Body of pancreas (tissue), 4 donors: ENCODE data around the gene DCTN1.

ENCODE experiments used
- POLR2A ChIP-seq, 3 donors: fragments of 450-650 bp; IDR thresholded peaks; one replicate each; pipeline ENCODE4 v1.6.1; 2016; ENCODE audit warnings: antibody characterized with exemption in 3 of 3, mild to moderate bottlenecking in 2 of 3
- TF ChIP-seq, protein P1 (sequence below), 7 experiments: fragments of 450-650 bp in 4 of 7; fragments of 200-600 bp in 3 of 7; sonication (generic) in 3 of 7; IDR thresholded peaks; one replicate each; pipeline ENCODE4 v1.5.1; 2016 to 2019; ENCODE audit warnings: antibody characterized with exemption in 7 of 7

- TF ChIP-seq, protein P1, sequence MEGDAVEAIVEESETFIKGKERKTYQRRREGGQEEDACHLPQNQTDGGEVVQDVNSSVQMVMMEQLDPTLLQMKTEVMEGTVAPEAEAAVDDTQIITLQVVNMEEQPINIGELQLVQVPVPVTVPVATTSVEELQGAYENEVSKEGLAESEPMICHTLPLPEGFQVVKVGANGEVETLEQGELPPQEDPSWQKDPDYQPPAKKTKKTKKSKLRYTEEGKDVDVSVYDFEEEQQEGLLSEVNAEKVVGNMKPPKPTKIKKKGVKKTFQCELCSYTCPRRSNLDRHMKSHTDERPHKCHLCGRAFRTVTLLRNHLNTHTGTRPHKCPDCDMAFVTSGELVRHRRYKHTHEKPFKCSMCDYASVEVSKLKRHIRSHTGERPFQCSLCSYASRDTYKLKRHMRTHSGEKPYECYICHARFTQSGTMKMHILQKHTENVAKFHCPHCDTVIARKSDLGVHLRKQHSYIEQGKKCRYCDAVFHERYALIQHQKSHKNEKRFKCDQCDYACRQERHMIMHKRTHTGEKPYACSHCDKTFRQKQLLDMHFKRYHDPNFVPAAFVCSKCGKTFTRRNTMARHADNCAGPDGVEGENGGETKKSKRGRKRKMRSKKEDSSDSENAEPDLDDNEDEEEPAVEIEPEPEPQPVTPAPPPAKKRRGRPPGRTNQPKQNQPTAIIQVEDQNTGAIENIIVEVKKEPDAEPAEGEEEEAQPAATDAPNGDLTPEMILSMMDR (IDR thresholded peaks at IDR 0.05) = no peak
- no peak for TF ChIP-seq POLR2A (IDR thresholded peaks at IDR 0.05)
Measured at GRCh38 chr2:74317701-74318100, 62.4 kb downstream of the DCTN1 start.
